ENCODE measurements around the gene TYRP1. TPM values are rescaled to one million over a fixed set of nuclear protein-coding genes. Genes with fewer than 3 reads are reported as not detected.

The TYRP1 gene
- total RNA-seq, 3 donors from 2014 or later, result 0.23 to 1.7 TPM; not detected in 1

GRCh38 chr9:12735665-12736064 is 42.5 kb downstream of the TYRP1 start:
- intact Hi-C loops (cut with DNase I, micrococcal nuclease), result no loop called here
- peak; percentile 41 for ATAC-seq
- H3K4me1 ChIP-seq (ENCODE audit: low read depth), result no peaks in the 10 kb centered on the region

GRCh38 chr9:12737871-12738270 is 44.7 kb downstream of the TYRP1 start:
- intact Hi-C loops (cut with DNase I, micrococcal nuclease), result no loop called here
- Histone ChIP-seq H3K4me1 (ENCODE audit: low read depth) (no peaks in the 10 kb centered on the region), H3K9me3 (no peaks in the 10 kb centered on the region), H3K36me3 (ENCODE audit: low read depth) (no peaks in the 10 kb centered on the region), H3K4me3 (no peak overlapping the region)
- TF ChIP-seq CTCF (IDR thresholded peaks at IDR 0.05), result no peak
- DNase-seq, result no peak
- ATAC-seq, result no peak

More at GRCh38 chr9:12735665-12736064, 42.5 kb downstream of the TYRP1 start:
- TF ChIP-seq CTCF (IDR thresholded peaks at IDR 0.05), result no peak
- no peaks in the 10 kb centered on the region for H3K36me3 ChIP-seq (ENCODE audit: low read depth)
- H3K4me3 ChIP-seq, result no peak overlapping the region
- no peaks in the 10 kb centered on the region for H3K9me3 ChIP-seq
- DNase-seq, result no peak

- DNase-seq (no peak), ATAC-seq (peak; percentile 40)
- Histone ChIP-seq H3K9me3 (no peaks in the 10 kb centered on the region), H3K4me3 (no peak overlapping the region), H3K4me1 (ENCODE audit: low read depth) (no peaks in the 10 kb centered on the region), H3K36me3 (ENCODE audit: low read depth) (no peaks in the 10 kb centered on the region)
- no peak for TF ChIP-seq CTCF (IDR thresholded peaks at IDR 0.05)
- intact Hi-C loops (cut with DNase I, micrococcal nuclease), result no loop called here
Measured at GRCh38 chr9:12739014-12739652, 45.9 kb downstream of the TYRP1 start.

- ATAC-seq (no peak), DNase-seq (no peak)
- no peak overlapping the region for H3K4me3 ChIP-seq
- no peaks in the 10 kb centered on the region for H3K36me3 ChIP-seq (ENCODE audit: low read depth)
- H3K9me3 ChIP-seq, result no peaks in the 10 kb centered on the region
- H3K4me1 ChIP-seq (ENCODE audit: low read depth), result no peaks in the 10 kb centered on the region
- TF ChIP-seq CTCF (IDR thresholded peaks at IDR 0.05), result no peak
- intact Hi-C loops (cut with DNase I, micrococcal nuclease), result no loop called here
Measured at GRCh38 chr9:12740845-12741244, 47.7 kb downstream of the TYRP1 start.

GRCh38 chr9:12748016-12748415 is 54.8 kb downstream of the TYRP1 start:
- Histone ChIP-seq H3K4me1 (ENCODE audit: low read depth) (no peaks in the 10 kb centered on the region), H3K36me3 (ENCODE audit: low read depth) (no peaks in the 10 kb centered on the region), H3K9me3 (no peaks in the 10 kb centered on the region), H3K4me3 (no peak overlapping the region)
- ATAC-seq, result peak; percentile 98
- intact Hi-C loops (cut with DNase I, micrococcal nuclease), result no loop called here
- no peak for TF ChIP-seq CTCF (IDR thresholded peaks at IDR 0.05)
- no peak for DNase-seq

- no peak for TF ChIP-seq CTCF (IDR thresholded peaks at IDR 0.05)
- H3K4me3 ChIP-seq, result no peak overlapping the region
- H3K9me3 ChIP-seq, result no peaks in the 10 kb centered on the region
- DNase-seq (no peak), ATAC-seq (no peak)
- no peaks in the 10 kb centered on the region for H3K4me1 ChIP-seq (ENCODE audit: low read depth)
- no peaks in the 10 kb centered on the region for H3K36me3 ChIP-seq (ENCODE audit: low read depth)
- intact Hi-C loops (cut with DNase I, micrococcal nuclease), result no loop called here
Measured at GRCh38 chr9:12748954-12749353, 55.8 kb downstream of the TYRP1 start.

Measured in mucosa of descending colon (tissue), 3 donors.